HepG2 (cell line): ENCODE results near the gene ATF1. TPM values are rescaled to one million over a fixed set of nuclear protein-coding genes. Genes with fewer than 3 reads are reported as not detected.

ENCODE experiments used
- BCL6 ChIP-seq: IDR thresholded peaks from 2 replicates; pipeline ENCODE4 v1.6.1; 2016; ENCODE audit warnings: missing genetic modification reagents, missing compliant biosample characterization
- FUBP1 ChIP-seq: sonication (generic); formaldehyde crosslinking; IDR thresholded peaks from 2 replicates; pipeline ENCODE4 v1.5.1; 2020; ENCODE audit warnings: missing genetic modification reagents, mild to moderate bottlenecking, borderline replicate concordance
- JDP2 ChIP-seq: sonication (generic); formaldehyde crosslinking; IDR thresholded peaks from 2 replicates; pipeline ENCODE4 v1.8.1; 2022; ENCODE audit warnings: missing genetic modification reagents, borderline replicate concordance
- SIN3B ChIP-seq: fragments of 150-350 bp; IDR thresholded peaks from 2 replicates; pipeline ENCODE4 v1.6.1; 2014; ENCODE audit warnings: low read length
- ZNF280B ChIP-seq: sonication (generic); formaldehyde crosslinking; IDR thresholded peaks from 2 replicates; pipeline ENCODE4 v1.5.0; 2020; ENCODE audit warnings: missing genetic modification reagents, mild to moderate bottlenecking, borderline replicate concordance
- ZNF605 ChIP-seq: sonication (generic); formaldehyde crosslinking; IDR thresholded peaks from 2 replicates; pipeline ENCODE4 v1.8.0; 2022; ENCODE audit warnings: mild to moderate bottlenecking, missing genetic modification reagents
- ZNF710 ChIP-seq: sonication (generic); formaldehyde crosslinking; IDR thresholded peaks from 2 replicates; pipeline ENCODE4 v1.5.0; 2020; ENCODE audit warnings: mild to moderate bottlenecking, missing genetic modification reagents, borderline replicate concordance
- polyA plus RNA-seq, 8 experiments: library from polyadenylated mRNA; depleted of rRNA in 3 of 8; stranded (reverse) in 7 of 8; unstranded in 1 of 8; fragments of >200 nt; fragmentation: Illumina TruSeq in 4 of 8; extraction: Trizol in 4 of 8; gene quantifications; 2 replicates each; pipeline versions ENCODE4 v1.2.1 to v1.2.3, GENCODE V29; 2011 to 2016; ENCODE audit warnings: low read depth in 4 of 8, missing spikeins in 1 of 8, mixed read lengths in 1 of 8; ENCODE audit not compliant: insufficient read depth in 1 of 8
- total RNA-seq, 5 experiments: library from RNA; depleted of rRNA; stranded (reverse); fragments of >200 nt; fragmentation: Illumina TruSeq; extraction: Trizol; gene quantifications; 2 replicates each; pipeline ENCODE4 v1.2.3, GENCODE V29; 2016; ENCODE audit warnings: low read depth in 1 of 5
- TF ChIP-seq, protein P1 (sequence below): sonication (generic); formaldehyde crosslinking; IDR thresholded peaks from 2 replicates; pipeline ENCODE4 v1.4.0; 2020; ENCODE audit warnings: missing genetic modification reagents
- TF ChIP-seq, protein P2 (sequence below): sonication (generic); formaldehyde crosslinking; IDR thresholded peaks from 2 replicates; pipeline ENCODE4 v1.9.0; 2022; ENCODE audit warnings: missing genetic modification reagents, mild to moderate bottlenecking, borderline replicate concordance
- TF ChIP-seq, protein P3 (sequence below): sonication (generic); formaldehyde crosslinking; IDR thresholded peaks from 2 replicates; pipeline ENCODE4 v1.5.0; 2020; ENCODE audit warnings: mild to moderate bottlenecking, missing genetic modification reagents
- TF ChIP-seq, protein P4 (sequence below): sonication (generic); formaldehyde crosslinking; IDR thresholded peaks from 2 replicates; pipeline ENCODE4 v1.5.1; 2020; ENCODE audit warnings: mild to moderate bottlenecking, moderate library complexity, missing genetic modification reagents

Gene ATF1
- total and polyA plus RNA-seq, 2 of the 13 experiments (the other 11 are each of a cell fraction or from before 2014, with no cell fraction given) = 29.3 to 52.0 TPM

- 0 out of 2 replicates have a peak, but pooled peaks have one; percentile 38 for TF ChIP-seq FUBP1
- TF ChIP-seq, protein P1, sequence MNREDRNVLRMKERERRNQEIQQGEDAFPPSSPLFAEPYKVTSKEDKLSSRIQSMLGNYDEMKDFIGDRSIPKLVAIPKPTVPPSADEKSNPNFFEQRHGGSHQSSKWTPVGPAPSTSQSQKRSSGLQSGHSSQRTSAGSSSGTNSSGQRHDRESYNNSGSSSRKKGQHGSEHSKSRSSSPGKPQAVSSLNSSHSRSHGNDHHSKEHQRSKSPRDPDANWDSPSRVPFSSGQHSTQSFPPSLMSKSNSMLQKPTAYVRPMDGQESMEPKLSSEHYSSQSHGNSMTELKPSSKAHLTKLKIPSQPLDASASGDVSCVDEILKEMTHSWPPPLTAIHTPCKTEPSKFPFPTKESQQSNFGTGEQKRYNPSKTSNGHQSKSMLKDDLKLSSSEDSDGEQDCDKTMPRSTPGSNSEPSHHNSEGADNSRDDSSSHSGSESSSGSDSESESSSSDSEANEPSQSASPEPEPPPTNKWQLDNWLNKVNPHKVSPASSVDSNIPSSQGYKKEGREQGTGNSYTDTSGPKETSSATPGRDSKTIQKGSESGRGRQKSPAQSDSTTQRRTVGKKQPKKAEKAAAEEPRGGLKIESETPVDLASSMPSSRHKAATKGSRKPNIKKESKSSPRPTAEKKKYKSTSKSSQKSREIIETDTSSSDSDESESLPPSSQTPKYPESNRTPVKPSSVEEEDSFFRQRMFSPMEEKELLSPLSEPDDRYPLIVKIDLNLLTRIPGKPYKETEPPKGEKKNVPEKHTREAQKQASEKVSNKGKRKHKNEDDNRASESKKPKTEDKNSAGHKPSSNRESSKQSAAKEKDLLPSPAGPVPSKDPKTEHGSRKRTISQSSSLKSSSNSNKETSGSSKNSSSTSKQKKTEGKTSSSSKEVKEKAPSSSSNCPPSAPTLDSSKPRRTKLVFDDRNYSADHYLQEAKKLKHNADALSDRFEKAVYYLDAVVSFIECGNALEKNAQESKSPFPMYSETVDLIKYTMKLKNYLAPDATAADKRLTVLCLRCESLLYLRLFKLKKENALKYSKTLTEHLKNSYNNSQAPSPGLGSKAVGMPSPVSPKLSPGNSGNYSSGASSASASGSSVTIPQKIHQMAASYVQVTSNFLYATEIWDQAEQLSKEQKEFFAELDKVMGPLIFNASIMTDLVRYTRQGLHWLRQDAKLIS (CRISPR knock-in tag) = no peak
- TF ChIP-seq, protein P2, sequence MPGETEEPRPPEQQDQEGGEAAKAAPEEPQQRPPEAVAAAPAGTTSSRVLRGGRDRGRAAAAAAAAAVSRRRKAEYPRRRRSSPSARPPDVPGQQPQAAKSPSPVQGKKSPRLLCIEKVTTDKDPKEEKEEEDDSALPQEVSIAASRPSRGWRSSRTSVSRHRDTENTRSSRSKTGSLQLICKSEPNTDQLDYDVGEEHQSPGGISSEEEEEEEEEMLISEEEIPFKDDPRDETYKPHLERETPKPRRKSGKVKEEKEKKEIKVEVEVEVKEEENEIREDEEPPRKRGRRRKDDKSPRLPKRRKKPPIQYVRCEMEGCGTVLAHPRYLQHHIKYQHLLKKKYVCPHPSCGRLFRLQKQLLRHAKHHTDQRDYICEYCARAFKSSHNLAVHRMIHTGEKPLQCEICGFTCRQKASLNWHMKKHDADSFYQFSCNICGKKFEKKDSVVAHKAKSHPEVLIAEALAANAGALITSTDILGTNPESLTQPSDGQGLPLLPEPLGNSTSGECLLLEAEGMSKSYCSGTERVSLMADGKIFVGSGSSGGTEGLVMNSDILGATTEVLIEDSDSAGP (CRISPR knock-in tag) = no peak; the same call in 1 of the 2 replicates
- 0 out of 2 replicates have a peak, but pooled peaks have one; percentile 52 for TF ChIP-seq ZNF605
- TF ChIP-seq ZNF280B (CRISPR knock-in tag) = peak; percentile 61; the same call in 1 of the 2 replicates
- TF ChIP-seq JDP2 (CRISPR knock-in tag) = no peak
- TF ChIP-seq, protein P3, sequence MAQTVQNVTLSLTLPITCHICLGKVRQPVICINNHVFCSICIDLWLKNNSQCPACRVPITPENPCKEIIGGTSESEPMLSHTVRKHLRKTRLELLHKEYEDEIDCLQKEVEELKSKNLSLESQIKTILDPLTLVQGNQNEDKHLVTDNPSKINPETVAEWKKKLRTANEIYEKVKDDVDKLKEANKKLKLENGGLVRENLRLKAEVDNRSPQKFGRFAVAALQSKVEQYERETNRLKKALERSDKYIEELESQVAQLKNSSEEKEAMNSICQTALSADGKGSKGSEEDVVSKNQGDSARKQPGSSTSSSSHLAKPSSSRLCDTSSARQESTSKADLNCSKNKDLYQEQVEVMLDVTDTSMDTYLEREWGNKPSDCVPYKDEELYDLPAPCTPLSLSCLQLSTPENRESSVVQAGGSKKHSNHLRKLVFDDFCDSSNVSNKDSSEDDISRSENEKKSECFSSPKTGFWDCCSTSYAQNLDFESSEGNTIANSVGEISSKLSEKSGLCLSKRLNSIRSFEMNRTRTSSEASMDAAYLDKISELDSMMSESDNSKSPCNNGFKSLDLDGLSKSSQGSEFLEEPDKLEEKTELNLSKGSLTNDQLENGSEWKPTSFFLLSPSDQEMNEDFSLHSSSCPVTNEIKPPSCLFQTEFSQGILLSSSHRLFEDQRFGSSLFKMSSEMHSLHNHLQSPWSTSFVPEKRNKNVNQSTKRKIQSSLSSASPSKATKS (CRISPR knock-in tag) = no peak
- peak; percentile 10; the same call in 1 of the 2 replicates for TF ChIP-seq ZNF710 (CRISPR knock-in tag)
- TF ChIP-seq SIN3B = 0 out of 2 replicates have a peak, but pooled peaks have one; percentile 4
- TF ChIP-seq BCL6 (CRISPR knock-in tag) = 0 out of 2 replicates have a peak, but pooled peaks have one; percentile 12
- TF ChIP-seq, protein P4, sequence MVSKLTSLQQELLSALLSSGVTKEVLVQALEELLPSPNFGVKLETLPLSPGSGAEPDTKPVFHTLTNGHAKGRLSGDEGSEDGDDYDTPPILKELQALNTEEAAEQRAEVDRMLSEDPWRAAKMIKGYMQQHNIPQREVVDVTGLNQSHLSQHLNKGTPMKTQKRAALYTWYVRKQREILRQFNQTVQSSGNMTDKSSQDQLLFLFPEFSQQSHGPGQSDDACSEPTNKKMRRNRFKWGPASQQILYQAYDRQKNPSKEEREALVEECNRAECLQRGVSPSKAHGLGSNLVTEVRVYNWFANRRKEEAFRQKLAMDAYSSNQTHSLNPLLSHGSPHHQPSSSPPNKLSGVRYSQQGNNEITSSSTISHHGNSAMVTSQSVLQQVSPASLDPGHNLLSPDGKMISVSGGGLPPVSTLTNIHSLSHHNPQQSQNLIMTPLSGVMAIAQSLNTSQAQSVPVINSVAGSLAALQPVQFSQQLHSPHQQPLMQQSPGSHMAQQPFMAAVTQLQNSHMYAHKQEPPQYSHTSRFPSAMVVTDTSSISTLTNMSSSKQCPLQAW (CRISPR knock-in tag) = peak; percentile 26; the same call in 1 of the 2 replicates
Observed at GRCh38 chr12:50763639-50764285, at the start of gene ATF1 (continued).
